Breast epithelium (tissue), 4 donors: ENCODE measurements around the gene CTIF. TPM values are rescaled to one million over a fixed set of nuclear protein-coding genes. Genes with fewer than 3 reads are reported as not detected.

Experiments used
- DNase-seq, 2 donors: peaks; one replicate each; pipeline ENCODE4 v3.0.0-alpha.2; 2019; ENCODE audit warnings: low spot score in 2 of 2
- H3K27ac ChIP-seq, 2 donors: fragments of 200-600 bp; sonication (generic) in 1 of 2; one replicate each; pipeline ENCODE4 v1.5.1; 2016 to 2019; ENCODE audit warnings: mild to moderate bottlenecking in 1 of 2
- H3K27me3 ChIP-seq, 2 donors: fragments of 200-600 bp; sonication (generic) in 1 of 2; one replicate each; pipeline versions ENCODE4 v1.5.1 to v1.6.0; 2017 to 2019; ENCODE audit warnings: control low read depth in 1 of 2, mild to moderate bottlenecking in 1 of 2
- H3K36me3 ChIP-seq: fragments of 200-600 bp; one replicate; pipeline ENCODE4 v1.5.1; 2019
- H3K4me1 ChIP-seq, 2 donors: fragments of 200-600 bp; sonication (generic); one replicate each; pipeline ENCODE4 v1.5.1; 2016 to 2019; ENCODE audit warnings: control low read depth in 1 of 2
- H3K4me3 ChIP-seq, 3 donors: fragments of 200-600 bp; sonication (generic); 1 replicate in 2 of 3; 2 replicates in 1 of 3; pipeline ENCODE4 v1.5.1; 2016 to 2019; ENCODE audit warnings: mild to moderate bottlenecking in 3 of 3, moderate library complexity in 2 of 3
- H3K9me3 ChIP-seq, 2 donors: fragments of 200-600 bp; sonication (generic) in 1 of 2; one replicate each; pipeline ENCODE4 v1.5.1; 2016 to 2019; ENCODE audit warnings: control low read depth in 1 of 2
- CTCF ChIP-seq, 3 donors: fragments of 450-650 bp; IDR thresholded peaks; one replicate each; pipeline ENCODE4 v1.5.1; 2016 to 2017; ENCODE audit warnings: antibody characterized with exemption in 3 of 3, mild to moderate bottlenecking in 3 of 3, moderate library complexity in 3 of 3
- POLR2A ChIP-seq: fragments of 450-650 bp; IDR thresholded peaks from one replicate; pipeline ENCODE4 v1.6.1; 2016; ENCODE audit warnings: antibody characterized with exemption, mild to moderate bottlenecking, moderate library complexity
- POLR2AphosphoS5 ChIP-seq, 3 donors: sonication (generic); formaldehyde crosslinking; IDR thresholded peaks; one replicate each; pipeline ENCODE4 v1.6.1; 2017; ENCODE audit warnings: antibody characterized with exemption in 3 of 3
- intact Hi-C: fragments of 100-400 bp; cut with DNase I; formaldehyde crosslinking; loops from one replicate; pipeline ENCODE4 v1.15.1; 2023; ENCODE audit warnings: low total_unique reads
- total RNA-seq, 3 donors: library from RNA; depleted of rRNA; stranded (reverse); fragments of >200 nt; gene quantifications; one replicate each; pipeline ENCODE4 v1.1.0, GENCODE V29; 2016

The CTIF gene
- total RNA-seq, 3 donors from 2014 or later, result 28.8 to 78.9 (median 32.6) TPM

GRCh38 chr18:48622911-48623431 lies 84.1 kb downstream of the CTIF start:
- Histone ChIP-seq H3K27me3 (no peaks in the 10 kb centered on the region), H3K36me3 (no peaks in the 10 kb centered on the region), H3K4me1 (no peaks in the 10 kb centered on the region), H3K9me3 (no peaks in the 10 kb centered on the region), H3K27ac (peak overlapping the region; percentile 58 to 75), H3K4me3 (no peak overlapping the region)
- peak in 1 of 2 donors; percentile 51 for DNase-seq
- intact Hi-C loops, result no loop called here
- no peak for TF ChIP-seq CTCF (IDR thresholded peaks at IDR 0.05)
- TF ChIP-seq POLR2A, result no peak
- no peak for TF ChIP-seq POLR2AphosphoS5 (IDR thresholded peaks at IDR 0.05)

- TF ChIP-seq POLR2AphosphoS5 (IDR thresholded peaks at IDR 0.05) (no peak), CTCF (IDR thresholded peaks at IDR 0.05) (no peak), POLR2A (no peak)
- Histone ChIP-seq H3K4me1 (no peaks in the 10 kb centered on the region), H3K36me3 (no peaks in the 10 kb centered on the region), H3K27me3 (no peaks in the 10 kb centered on the region), H3K27ac (peak overlapping the region; percentile 58 to 75), H3K9me3 (no peaks in the 10 kb centered on the region), H3K4me3 (no peak overlapping the region)
- intact Hi-C loops, result no loop called here
- no peak for DNase-seq
Observed at GRCh38 chr18:48623468-48624235, 84.8 kb downstream of the CTIF start.

- DNase-seq, result no peak
- Histone ChIP-seq H3K4me3 (no peak overlapping the region), H3K27me3 (no peaks in the 10 kb centered on the region), H3K9me3 (no peaks in the 10 kb centered on the region), H3K36me3 (no peaks in the 10 kb centered on the region), H3K27ac (peak overlapping the region in 1 of 2 donors; percentile 58), H3K4me1 (no peaks in the 10 kb centered on the region)
- intact Hi-C loops, result no loop called here
- no peak for TF ChIP-seq POLR2A
- no peak for TF ChIP-seq POLR2AphosphoS5 (IDR thresholded peaks at IDR 0.05)
- TF ChIP-seq CTCF (IDR thresholded peaks at IDR 0.05), result no peak
Observed at GRCh38 chr18:48624856-48625255, 86.0 kb downstream of the CTIF start.

GRCh38 chr18:48627216-48627615 lies 88.4 kb downstream of the CTIF start:
- H3K4me1 ChIP-seq, result no peaks in the 10 kb centered on the region
- no peaks in the 10 kb centered on the region for H3K27me3 ChIP-seq
- H3K36me3 ChIP-seq, result no peaks in the 10 kb centered on the region
- no peak overlapping the region for H3K27ac ChIP-seq
- intact Hi-C loops, result no loop called here
- H3K9me3 ChIP-seq, result no peaks in the 10 kb centered on the region
- TF ChIP-seq POLR2AphosphoS5 (IDR thresholded peaks at IDR 0.05) (no peak), CTCF (IDR thresholded peaks at IDR 0.05) (no peak), POLR2A (no peak)
- H3K4me3 ChIP-seq, result no peak overlapping the region
- no peak for DNase-seq

GRCh38 chr18:48629730-48630324 lies 91.0 kb downstream of the CTIF start:
- no peak overlapping the region for H3K4me3 ChIP-seq
- no peak for TF ChIP-seq POLR2A
- intact Hi-C loops, result no loop called here
- no peaks in the 10 kb centered on the region for H3K27me3 ChIP-seq
- H3K4me1 ChIP-seq, result no peaks in the 10 kb centered on the region
- H3K36me3 ChIP-seq, result no peaks in the 10 kb centered on the region
- H3K27ac ChIP-seq, result no peak overlapping the region
- no peaks in the 10 kb centered on the region for H3K9me3 ChIP-seq
- DNase-seq, result peak in 1 of 2 donors; percentile 54
